ENCODE measurements around the gene LEP.
"Not testable (repeated sequence)": the region's sequence is repeated elsewhere in the genome, so short reads cannot be mapped to it uniquely, and the experiment has no call there.

LEP gene

DNA sequence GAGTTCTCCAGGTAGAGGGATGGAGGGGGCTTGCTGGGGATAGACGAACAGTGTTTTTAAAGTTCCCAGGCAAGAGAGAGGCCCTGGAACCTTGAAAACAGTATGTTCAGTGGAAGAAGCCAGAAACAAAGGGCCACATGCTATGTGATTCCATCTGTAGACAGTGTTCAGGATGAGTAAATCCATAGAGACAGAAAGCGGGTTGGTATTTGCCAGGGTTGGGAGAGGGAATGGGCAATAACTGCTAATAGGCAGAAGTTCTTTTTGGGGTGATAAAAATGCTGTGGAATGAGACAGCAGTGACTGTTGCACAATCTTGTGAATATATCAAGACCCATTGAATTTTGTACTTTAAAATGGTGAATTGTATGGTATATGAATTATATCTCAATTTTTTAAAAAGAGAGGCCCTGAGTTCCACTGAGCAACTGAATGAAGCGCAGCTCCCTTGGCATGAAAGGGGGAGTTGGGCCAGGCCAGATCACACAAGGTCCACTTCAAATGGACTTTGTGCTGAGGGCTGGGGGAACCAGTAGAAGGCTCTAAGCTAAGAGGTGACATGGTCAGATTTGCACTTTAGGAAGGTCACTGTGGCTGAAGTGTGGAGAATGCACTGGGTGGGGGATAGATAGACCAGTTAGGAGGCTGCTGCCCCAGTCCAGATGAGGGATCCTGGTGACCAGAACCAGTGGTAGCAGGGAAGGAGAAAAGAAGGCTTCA lies 34.0 kb downstream of the LEP start:
- Histone ChIP-seq H3K9me3 (ENCODE audit: control insufficient read depth, insufficient read depth, low read depth, low read length) (peaks cover 13% of the 10 kb centered on the region), H3K4me1 (ENCODE audit: control insufficient read depth, insufficient read depth, low read length) (peaks cover 23% of the 10 kb centered on the region), H3K9ac (ENCODE audit: low read length) (no peak overlapping the region), H3K27me3 (ENCODE audit: control insufficient read depth, insufficient read depth, low read length) (peaks cover 5% of the 10 kb centered on the region; the same call in 1 of the 2 replicates), H3K27ac (ENCODE audit: low read depth, low read length) (no peak overlapping the region), H3K4me3 (ENCODE audit: low read depth, low read length) (no peak overlapping the region), H3K36me3 (ENCODE audit: control insufficient read depth, insufficient read depth, low read length) (no peaks in the 10 kb centered on the region)

DNA sequence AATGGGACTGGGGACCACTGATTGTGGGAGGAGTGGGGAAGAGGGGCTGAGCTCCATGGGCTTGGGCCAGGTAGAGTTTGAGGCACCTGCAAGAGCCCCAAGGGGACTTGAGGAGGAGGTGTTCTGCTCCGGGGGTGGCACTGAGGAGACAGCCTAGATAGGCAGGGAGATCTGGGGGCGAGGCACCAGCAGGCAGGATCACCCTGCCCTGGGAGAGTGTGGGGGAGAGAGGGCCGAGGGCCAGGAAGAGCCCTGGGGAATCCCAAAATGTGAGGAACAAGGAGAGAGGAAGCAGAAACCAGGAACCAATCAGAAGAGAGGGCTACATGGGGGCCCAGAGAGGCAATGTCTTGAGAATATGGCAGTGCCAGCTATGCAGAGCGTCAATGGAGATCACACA lies 34.6 kb downstream of the LEP start:
- no peak overlapping the region for H3K9ac ChIP-seq (ENCODE audit: low read length)
- peaks cover 20% of the 10 kb centered on the region for H3K9me3 ChIP-seq (ENCODE audit: control insufficient read depth, insufficient read depth, low read depth, low read length)
- H3K4me3 ChIP-seq (ENCODE audit: low read depth, low read length) = no peak overlapping the region
- H3K36me3 ChIP-seq (ENCODE audit: control insufficient read depth, insufficient read depth, low read length) = no peaks in the 10 kb centered on the region
- peaks cover 23% of the 10 kb centered on the region for H3K4me1 ChIP-seq (ENCODE audit: control insufficient read depth, insufficient read depth, low read length)
- no peak overlapping the region for H3K27ac ChIP-seq (ENCODE audit: low read depth, low read length)
- peaks cover 5% of the 10 kb centered on the region; the same call in 1 of the 2 replicates for H3K27me3 ChIP-seq (ENCODE audit: control insufficient read depth, insufficient read depth, low read length)

DNA sequence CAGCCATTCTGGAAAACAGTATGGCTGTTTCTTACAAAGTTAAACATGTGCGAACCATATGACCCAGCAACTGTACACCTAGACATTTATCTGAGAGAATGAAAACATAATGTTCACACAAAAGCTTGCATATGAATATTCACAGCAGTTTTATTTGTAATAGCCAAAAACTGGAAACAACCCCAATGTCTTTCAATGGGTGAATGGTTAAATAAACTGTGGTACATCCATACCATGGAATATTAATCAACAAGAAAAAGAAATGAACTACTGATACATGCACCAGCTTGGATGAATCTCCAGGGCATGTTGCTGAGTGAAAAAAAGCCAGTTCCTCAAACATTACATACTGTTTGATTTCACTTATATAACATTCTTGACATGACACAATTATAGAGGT lies 37.3 kb downstream of the LEP start:
- no peak overlapping the region for H3K4me3 ChIP-seq (ENCODE audit: low read depth, low read length)
- no peaks in the 10 kb centered on the region for H3K36me3 ChIP-seq (ENCODE audit: control insufficient read depth, insufficient read depth, low read length)
- H3K9me3 ChIP-seq (ENCODE audit: control insufficient read depth, insufficient read depth, low read depth, low read length) = peaks cover 30% of the 10 kb centered on the region
- H3K9ac ChIP-seq (ENCODE audit: low read length) = no peak overlapping the region
- no peaks in the 10 kb centered on the region for H3K27me3 ChIP-seq (ENCODE audit: control insufficient read depth, insufficient read depth, low read length)
- no peak overlapping the region for H3K27ac ChIP-seq (ENCODE audit: low read depth, low read length)
- H3K4me1 ChIP-seq (ENCODE audit: control insufficient read depth, insufficient read depth, low read length) = peaks cover 8% of the 10 kb centered on the region

DNA sequence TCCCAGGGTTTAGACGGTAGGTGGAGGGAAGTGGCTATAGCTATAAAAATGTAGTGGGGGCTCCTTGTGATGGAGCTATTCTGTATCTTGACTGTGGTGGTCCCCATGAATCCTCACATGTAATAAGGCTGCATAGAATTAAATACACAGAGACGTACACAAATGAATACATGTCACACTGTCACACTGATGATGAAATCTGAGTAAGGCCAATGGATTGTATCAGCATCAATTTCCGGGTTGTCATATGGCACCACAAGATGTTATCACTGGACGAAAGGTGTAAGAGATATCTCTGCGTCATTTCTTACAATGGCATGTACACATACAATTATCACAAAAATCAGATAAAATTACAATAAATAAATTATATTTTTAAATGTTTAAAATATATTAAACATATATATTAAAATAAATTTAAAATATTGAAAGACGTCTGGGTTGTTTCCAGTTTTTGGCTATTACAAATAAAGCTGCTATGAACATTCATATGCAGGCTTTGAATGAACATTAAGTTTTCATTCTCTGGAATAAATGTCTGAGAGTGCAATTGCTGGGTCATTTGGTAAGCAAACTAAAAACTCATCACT lies 38.1 kb downstream of the LEP start:
- Histone ChIP-seq H3K4me1 (ENCODE audit: control insufficient read depth, insufficient read depth, low read length) (peaks cover 2% of the 10 kb centered on the region; the same call in 1 of the 2 replicates), H3K9me3 (ENCODE audit: control insufficient read depth, insufficient read depth, low read depth, low read length) (peaks cover 30% of the 10 kb centered on the region), H3K9ac (ENCODE audit: low read length) (no peak overlapping the region), H3K27me3 (ENCODE audit: control insufficient read depth, insufficient read depth, low read length) (no peaks in the 10 kb centered on the region), H3K4me3 (ENCODE audit: low read depth, low read length) (no peak overlapping the region), H3K27ac (ENCODE audit: low read depth, low read length) (no peak overlapping the region), H3K36me3 (ENCODE audit: control insufficient read depth, insufficient read depth, low read length) (no peaks in the 10 kb centered on the region)

DNA sequence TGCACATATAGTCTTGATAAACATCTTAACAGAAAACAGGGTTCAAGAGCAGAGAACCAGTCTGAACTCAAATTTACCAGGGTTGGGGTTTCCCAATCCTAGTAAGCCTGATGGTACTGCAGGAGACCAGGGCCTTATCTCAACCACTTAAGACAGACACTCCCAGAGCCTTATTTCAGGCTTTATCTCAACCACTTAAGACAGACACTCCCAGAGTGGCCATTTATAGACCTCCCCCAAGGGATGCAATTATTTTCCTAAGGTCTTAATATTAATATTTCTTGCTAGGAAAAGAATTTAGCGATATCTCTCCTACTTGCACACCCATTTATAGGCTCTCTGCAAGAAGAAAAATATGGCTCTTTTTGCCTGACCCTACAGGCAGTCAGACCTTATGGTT lies 39.4 kb downstream of the LEP start:
- peaks cover 30% of the 10 kb centered on the region for H3K9me3 ChIP-seq (ENCODE audit: control insufficient read depth, insufficient read depth, low read depth, low read length)
- not testable (repeated sequence) for H3K4me3 ChIP-seq (ENCODE audit: low read depth, low read length); H3K9ac ChIP-seq (ENCODE audit: low read length); H3K27ac ChIP-seq (ENCODE audit: low read depth, low read length); H3K4me1 ChIP-seq (ENCODE audit: control insufficient read depth, insufficient read depth, low read length); H3K36me3 ChIP-seq (ENCODE audit: control insufficient read depth, insufficient read depth, low read length); H3K27me3 ChIP-seq (ENCODE audit: control insufficient read depth, insufficient read depth, low read length)

DNA sequence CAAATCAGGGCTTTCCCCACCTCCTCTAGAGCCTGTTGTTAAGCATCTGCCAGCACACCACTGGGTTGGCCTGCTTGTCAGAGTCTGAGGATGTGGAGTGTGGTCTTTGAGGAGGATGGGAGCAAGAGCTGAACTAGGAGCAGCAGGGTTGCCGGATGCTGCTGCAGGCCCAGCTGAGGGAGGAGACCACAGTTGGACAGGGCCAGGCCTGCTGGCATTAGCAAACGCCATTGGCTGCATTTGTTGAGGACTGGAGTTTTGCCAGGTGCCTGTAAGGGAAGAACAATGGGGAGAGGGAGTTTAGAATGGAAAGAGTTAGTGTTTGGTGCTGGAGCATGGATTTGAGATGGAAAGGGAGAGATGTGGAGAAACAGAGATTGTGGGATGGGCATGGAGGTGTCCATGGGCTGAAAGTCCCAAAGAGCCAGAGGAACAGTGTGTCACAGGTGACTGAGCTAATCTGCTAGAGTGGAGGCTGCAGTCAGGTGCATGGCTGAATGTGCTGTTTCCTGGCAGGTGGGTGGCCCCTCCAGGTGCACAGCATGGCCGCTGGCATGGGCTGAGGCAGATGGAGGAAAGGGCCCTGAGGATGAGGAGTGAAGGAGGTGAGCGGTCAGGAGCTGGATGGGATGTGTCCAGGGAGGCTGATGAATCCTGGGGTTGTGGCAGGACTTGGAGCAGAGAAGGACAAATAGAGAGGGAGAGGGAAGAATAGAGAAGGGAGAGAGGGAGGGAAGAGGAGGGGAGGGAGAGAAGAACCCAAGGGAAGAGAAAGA lies 40.7 kb downstream of the LEP start:
- Histone ChIP-seq H3K27ac (ENCODE audit: low read depth, low read length) (no peak overlapping the region), H3K9ac (ENCODE audit: low read length) (no peak overlapping the region), H3K4me3 (ENCODE audit: low read depth, low read length) (no peak overlapping the region), H3K4me1 (ENCODE audit: control insufficient read depth, insufficient read depth, low read length) (no peaks in the 10 kb centered on the region), H3K36me3 (ENCODE audit: control insufficient read depth, insufficient read depth, low read length) (no peaks in the 10 kb centered on the region), H3K9me3 (ENCODE audit: control insufficient read depth, insufficient read depth, low read depth, low read length) (peaks cover 30% of the 10 kb centered on the region), H3K27me3 (ENCODE audit: control insufficient read depth, insufficient read depth, low read length) (no peaks in the 10 kb centered on the region)

DNA sequence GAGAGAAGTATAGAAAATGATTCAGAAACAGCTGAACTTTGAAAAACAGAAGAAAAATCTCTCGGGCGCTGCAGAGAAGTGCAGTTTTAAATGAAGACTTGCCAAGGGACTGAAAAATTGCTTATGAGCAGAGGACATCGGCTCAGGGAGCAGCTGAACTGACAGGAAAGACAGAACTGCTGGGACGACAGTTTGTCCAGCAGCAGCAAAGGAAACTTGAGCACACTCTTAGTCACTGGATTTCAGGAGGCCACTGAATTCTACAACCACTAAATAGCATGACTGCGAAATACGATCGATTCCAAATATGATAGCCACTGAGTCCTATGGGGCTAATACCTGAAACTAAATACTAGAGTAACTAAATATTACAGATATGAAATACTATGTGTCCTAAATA lies 43.0 kb downstream of the LEP start:
- Histone ChIP-seq H3K4me3 (ENCODE audit: low read depth, low read length) (no peak overlapping the region), H3K9me3 (ENCODE audit: control insufficient read depth, insufficient read depth, low read depth, low read length) (peaks cover 21% of the 10 kb centered on the region), H3K4me1 (ENCODE audit: control insufficient read depth, insufficient read depth, low read length) (no peaks in the 10 kb centered on the region), H3K27ac (ENCODE audit: low read depth, low read length) (no peak overlapping the region), H3K36me3 (ENCODE audit: control insufficient read depth, insufficient read depth, low read length) (no peaks in the 10 kb centered on the region), H3K9ac (ENCODE audit: low read length) (no peak overlapping the region), H3K27me3 (ENCODE audit: control insufficient read depth, insufficient read depth, low read length) (no peaks in the 10 kb centered on the region)

DNA sequence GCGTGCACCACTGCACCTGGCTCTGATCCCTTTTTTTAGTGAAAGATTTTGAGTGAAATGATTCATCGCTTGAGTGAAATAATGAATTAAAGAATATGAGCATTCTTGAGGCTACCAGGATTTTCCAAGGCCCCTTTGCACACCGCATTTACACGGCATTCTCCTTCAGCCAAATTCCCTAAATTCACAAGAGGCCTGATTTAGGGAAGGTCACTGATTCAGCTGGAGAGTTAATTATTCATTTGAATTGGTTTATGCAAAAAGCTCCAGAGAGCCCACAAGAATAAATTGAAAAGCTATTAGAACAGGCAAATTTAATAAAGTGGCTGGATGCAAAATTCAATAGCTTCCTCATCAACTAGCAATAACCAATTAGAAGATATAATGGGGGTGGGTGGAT lies 46.5 kb downstream of the LEP start:
- no peaks in the 10 kb centered on the region for H3K27me3 ChIP-seq (ENCODE audit: control insufficient read depth, insufficient read depth, low read length)
- H3K27ac ChIP-seq (ENCODE audit: low read depth, low read length) = no peak overlapping the region
- H3K9ac ChIP-seq (ENCODE audit: low read length) = no peak overlapping the region
- no peaks in the 10 kb centered on the region for H3K36me3 ChIP-seq (ENCODE audit: control insufficient read depth, insufficient read depth, low read length)
- H3K9me3 ChIP-seq (ENCODE audit: control insufficient read depth, insufficient read depth, low read depth, low read length) = peaks cover 9% of the 10 kb centered on the region; the same call in 1 of the 2 replicates
- H3K4me3 ChIP-seq (ENCODE audit: low read depth, low read length) = no peak overlapping the region
- H3K4me1 ChIP-seq (ENCODE audit: control insufficient read depth, insufficient read depth, low read length) = no peaks in the 10 kb centered on the region

DNA sequence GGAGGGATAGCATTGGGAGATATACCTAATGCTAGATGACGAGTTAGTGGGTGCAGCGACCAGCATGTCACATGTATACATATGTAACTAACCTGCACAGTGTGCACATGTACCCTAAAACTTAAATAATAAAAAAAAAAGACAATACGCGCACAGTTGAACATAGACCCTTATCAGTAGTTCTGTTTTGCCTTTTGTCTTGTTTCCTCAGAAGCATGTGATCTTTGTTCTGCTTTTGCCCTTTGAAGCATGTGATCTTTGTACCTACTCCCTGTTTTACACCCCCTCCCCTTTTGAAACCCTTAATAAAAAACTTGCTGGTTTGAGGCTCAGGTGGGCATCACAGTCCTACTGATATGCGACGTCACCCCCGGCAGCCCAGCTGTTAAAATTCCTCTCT lies 56.9 kb downstream of the LEP start:
- H3K4me3 ChIP-seq (ENCODE audit: low read depth, low read length); H3K27ac ChIP-seq (ENCODE audit: low read depth, low read length); H3K9ac ChIP-seq (ENCODE audit: low read length); H3K9me3 ChIP-seq (ENCODE audit: control insufficient read depth, insufficient read depth, low read depth, low read length); H3K36me3 ChIP-seq (ENCODE audit: control insufficient read depth, insufficient read depth, low read length); H3K27me3 ChIP-seq (ENCODE audit: control insufficient read depth, insufficient read depth, low read length): not testable (repeated sequence)
- peaks cover 40% of the 10 kb centered on the region for H3K4me1 ChIP-seq (ENCODE audit: control insufficient read depth, insufficient read depth, low read length)

DNA sequence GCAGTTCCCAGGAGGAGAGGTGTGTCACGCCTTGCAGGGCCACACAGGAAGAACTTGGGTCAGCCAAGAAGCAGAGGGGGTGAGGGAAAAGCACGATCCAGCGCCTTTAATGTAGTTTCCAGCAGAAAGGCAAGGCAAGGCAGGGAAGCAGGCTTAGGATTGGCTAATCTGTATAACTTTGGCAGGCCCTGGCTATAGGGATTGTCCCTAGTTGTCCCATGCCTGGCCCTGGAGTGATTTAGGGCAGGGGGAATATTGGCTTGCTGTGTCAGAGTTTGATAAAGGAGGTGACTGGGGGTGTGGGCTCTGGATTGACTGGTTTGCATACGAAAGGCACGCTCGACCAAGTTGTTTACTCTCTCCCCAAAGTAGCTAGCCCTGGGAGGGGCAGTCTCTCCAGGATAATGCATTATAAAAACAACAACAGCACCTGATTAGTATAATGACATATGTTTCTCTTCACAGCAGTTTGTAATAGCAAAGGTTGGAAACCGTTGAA lies 58.1 kb downstream of the LEP start:
- Histone ChIP-seq H3K9ac (ENCODE audit: low read length) (no peak overlapping the region), H3K27ac (ENCODE audit: low read depth, low read length) (no peak overlapping the region)

DNA sequence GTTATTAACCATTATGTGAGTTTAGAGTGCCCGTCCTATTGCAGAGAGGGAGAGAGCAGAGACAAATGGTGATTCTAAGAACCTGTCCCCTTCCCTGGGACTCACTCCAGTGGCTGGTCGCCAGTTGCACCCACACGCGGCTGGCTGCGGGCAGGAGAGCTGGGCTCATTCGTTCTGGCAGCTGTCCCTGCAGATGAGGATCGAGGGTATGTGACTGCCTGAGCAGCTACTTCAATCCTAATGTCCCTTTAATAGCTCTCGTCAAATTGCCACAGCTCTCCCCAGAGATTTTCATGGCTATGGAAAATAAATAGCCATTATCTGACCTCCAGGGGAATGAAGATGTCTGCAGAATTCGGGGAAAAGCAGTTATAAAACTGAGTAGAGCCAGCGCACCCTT lies 61.1 kb downstream of the LEP start:
- Histone ChIP-seq H3K4me3 (ENCODE audit: low read depth, low read length) (no peak overlapping the region), H3K9me3 (ENCODE audit: control insufficient read depth, insufficient read depth, low read depth, low read length) (no peaks in the 10 kb centered on the region), H3K27me3 (ENCODE audit: control insufficient read depth, insufficient read depth, low read length) (no peaks in the 10 kb centered on the region), H3K36me3 (ENCODE audit: control insufficient read depth, insufficient read depth, low read length) (peaks cover 34% of the 10 kb centered on the region), H3K9ac (ENCODE audit: low read length) (no peak overlapping the region), H3K4me1 (ENCODE audit: control insufficient read depth, insufficient read depth, low read length) (peaks cover 40% of the 10 kb centered on the region), H3K27ac (ENCODE audit: low read depth, low read length) (no peak overlapping the region)

More for the DNA sequence above, 58.1 kb downstream of the LEP start:
- Histone ChIP-seq H3K27me3 (ENCODE audit: control insufficient read depth, insufficient read depth, low read length) (no peaks in the 10 kb centered on the region), H3K36me3 (ENCODE audit: control insufficient read depth, insufficient read depth, low read length) (peaks cover 12% of the 10 kb centered on the region), H3K4me3 (ENCODE audit: low read depth, low read length) (peak overlapping the region; percentile 24), H3K4me1 (ENCODE audit: control insufficient read depth, insufficient read depth, low read length) (peaks cover 40% of the 10 kb centered on the region), H3K9me3 (ENCODE audit: control insufficient read depth, insufficient read depth, low read depth, low read length) (no peaks in the 10 kb centered on the region)
